ENCODE results near the gene TGFB2. TPM values are rescaled to one million over a fixed set of nuclear protein-coding genes. Genes with fewer than 3 reads are reported as not detected.

The TGFB2 gene
- total and polyA plus RNA-seq, 2 experiments from 2014 or later: 0.31 to 1.4 TPM

DNA sequence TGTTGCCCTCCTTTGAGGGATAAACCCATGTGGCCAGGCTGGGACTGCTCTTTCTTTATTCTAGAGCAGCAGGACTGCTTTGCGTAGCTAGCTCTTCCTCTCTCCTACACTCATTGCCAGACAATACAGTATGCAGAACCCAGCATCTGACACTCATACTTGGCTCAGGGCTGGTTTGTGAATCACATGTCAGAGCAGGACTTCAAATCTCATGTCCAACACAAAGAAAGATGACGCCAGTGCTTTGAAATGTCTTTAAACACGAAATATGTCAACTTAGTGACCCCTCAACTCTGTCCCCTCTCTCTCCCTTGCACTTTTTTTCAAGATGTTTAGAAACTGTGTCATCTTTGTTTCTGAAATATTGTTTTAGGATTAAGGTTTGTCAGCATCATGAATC, 135.0 kb downstream of the TGFB2 start:
- DNase-seq (ENCODE audit: low spot score) (no peak), ATAC-seq (no peak)
- H3K36me3 ChIP-seq (ENCODE audit: insufficient read depth): no peaks in the 10 kb centered on the region
- H3K79me2 ChIP-seq (replicated peaks; ENCODE audit: insufficient read depth): no peaks in the 10 kb centered on the region
- no peaks in the 10 kb centered on the region; the same call in 2 of the 3 replicates for H3K4me1 Mint-ChIP-seq
- TF ChIP-seq ETS1 (IDR thresholded peaks at IDR 0.05) (no peak), EZH2 (IDR thresholded peaks at IDR 0.05; ENCODE audit: low read depth, unreplicated experiment) (no peak), CREB1 (CRISPR knock-in tag; IDR thresholded peaks at IDR 0.05; ENCODE audit: low read depth) (no peak), REST (IDR thresholded peaks at IDR 0.05; ENCODE audit: unreplicated experiment) (no peak), NANOG (IDR thresholded peaks at IDR 0.05; ENCODE audit: borderline replicate concordance) (no peak), JUNB (IDR thresholded peaks at IDR 0.05; ENCODE audit: unreplicated experiment) (no peak), STAT1 (IDR thresholded peaks at IDR 0.05; ENCODE audit: unreplicated experiment) (no peak), EZH2phosphoT487 (IDR thresholded peaks at IDR 0.05; ENCODE audit: unreplicated experiment) (no peak), POLR2AphosphoS5 (IDR thresholded peaks at IDR 0.05; ENCODE audit: low read depth) (no peak), ZNF331 (CRISPR knock-in tag; IDR thresholded peaks at IDR 0.05; ENCODE audit: low read depth) (no peak), ZNF114 (CRISPR knock-in tag; IDR thresholded peaks at IDR 0.05) (no peak)
- TF ChIP-seq, protein P1, sequence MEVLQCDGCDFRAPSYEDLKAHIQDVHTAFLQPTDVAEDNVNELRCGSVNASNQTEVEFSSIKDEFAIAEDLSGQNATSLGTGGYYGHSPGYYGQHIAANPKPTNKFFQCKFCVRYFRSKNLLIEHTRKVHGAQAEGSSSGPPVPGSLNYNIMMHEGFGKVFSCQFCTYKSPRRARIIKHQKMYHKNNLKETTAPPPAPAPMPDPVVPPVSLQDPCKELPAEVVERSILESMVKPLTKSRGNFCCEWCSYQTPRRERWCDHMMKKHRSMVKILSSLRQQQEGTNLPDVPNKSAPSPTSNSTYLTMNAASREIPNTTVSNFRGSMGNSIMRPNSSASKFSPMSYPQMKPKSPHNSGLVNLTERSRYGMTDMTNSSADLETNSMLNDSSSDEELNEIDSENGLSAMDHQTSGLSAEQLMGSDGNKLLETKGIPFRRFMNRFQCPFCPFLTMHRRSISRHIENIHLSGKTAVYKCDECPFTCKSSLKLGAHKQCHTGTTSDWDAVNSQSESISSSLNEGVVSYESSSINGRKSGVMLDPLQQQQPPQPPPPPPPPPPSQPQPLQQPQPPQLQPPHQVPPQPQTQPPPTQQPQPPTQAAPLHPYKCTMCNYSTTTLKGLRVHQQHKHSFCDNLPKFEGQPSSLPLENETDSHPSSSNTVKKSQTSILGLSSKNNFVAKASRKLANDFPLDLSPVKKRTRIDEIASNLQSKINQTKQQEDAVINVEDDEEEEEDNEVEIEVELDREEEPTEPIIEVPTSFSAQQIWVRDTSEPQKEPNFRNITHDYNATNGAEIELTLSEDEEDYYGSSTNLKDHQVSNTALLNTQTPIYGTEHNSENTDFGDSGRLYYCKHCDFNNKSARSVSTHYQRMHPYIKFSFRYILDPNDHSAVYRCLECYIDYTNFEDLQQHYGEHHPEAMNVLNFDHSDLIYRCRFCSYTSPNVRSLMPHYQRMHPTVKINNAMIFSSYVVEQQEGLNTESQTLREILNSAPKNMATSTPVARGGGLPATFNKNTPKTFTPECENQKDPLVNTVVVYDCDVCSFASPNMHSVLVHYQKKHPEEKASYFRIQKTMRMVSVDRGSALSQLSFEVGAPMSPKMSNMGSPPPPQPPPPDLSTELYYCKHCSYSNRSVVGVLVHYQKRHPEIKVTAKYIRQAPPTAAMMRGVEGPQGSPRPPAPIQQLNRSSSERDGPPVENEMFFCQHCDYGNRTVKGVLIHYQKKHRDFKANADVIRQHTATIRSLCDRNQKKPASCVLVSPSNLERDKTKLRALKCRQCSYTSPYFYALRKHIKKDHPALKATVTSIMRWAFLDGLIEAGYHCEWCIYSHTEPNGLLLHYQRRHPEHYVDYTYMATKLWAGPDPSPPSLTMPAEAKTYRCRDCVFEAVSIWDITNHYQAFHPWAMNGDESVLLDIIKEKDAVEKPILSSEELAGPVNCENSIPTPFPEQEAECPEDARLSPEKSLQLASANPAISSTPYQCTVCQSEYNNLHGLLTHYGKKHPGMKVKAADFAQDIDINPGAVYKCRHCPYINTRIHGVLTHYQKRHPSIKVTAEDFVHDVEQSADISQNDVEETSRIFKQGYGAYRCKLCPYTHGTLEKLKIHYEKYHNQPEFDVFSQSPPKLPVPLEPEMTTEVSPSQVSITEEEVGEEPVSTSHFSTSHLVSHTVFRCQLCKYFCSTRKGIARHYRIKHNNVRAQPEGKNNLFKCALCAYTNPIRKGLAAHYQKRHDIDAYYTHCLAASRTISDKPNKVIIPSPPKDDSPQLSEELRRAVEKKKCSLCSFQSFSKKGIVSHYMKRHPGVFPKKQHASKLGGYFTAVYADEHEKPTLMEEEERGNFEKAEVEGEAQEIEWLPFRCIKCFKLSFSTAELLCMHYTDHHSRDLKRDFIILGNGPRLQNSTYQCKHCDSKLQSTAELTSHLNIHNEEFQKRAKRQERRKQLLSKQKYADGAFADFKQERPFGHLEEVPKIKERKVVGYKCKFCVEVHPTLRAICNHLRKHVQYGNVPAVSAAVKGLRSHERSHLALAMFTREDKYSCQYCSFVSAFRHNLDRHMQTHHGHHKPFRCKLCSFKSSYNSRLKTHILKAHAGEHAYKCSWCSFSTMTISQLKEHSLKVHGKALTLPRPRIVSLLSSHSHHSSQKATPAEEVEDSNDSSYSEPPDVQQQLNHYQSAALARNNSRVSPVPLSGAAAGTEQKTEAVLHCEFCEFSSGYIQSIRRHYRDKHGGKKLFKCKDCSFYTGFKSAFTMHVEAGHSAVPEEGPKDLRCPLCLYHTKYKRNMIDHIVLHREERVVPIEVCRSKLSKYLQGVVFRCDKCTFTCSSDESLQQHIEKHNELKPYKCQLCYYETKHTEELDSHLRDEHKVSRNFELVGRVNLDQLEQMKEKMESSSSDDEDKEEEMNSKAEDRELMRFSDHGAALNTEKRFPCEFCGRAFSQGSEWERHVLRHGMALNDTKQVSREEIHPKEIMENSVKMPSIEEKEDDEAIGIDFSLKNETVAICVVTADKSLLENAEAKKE (CRISPR knock-in tag; IDR thresholded peaks at IDR 0.05): no peak
- TF ChIP-seq, protein P2, sequence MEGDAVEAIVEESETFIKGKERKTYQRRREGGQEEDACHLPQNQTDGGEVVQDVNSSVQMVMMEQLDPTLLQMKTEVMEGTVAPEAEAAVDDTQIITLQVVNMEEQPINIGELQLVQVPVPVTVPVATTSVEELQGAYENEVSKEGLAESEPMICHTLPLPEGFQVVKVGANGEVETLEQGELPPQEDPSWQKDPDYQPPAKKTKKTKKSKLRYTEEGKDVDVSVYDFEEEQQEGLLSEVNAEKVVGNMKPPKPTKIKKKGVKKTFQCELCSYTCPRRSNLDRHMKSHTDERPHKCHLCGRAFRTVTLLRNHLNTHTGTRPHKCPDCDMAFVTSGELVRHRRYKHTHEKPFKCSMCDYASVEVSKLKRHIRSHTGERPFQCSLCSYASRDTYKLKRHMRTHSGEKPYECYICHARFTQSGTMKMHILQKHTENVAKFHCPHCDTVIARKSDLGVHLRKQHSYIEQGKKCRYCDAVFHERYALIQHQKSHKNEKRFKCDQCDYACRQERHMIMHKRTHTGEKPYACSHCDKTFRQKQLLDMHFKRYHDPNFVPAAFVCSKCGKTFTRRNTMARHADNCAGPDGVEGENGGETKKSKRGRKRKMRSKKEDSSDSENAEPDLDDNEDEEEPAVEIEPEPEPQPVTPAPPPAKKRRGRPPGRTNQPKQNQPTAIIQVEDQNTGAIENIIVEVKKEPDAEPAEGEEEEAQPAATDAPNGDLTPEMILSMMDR (conservative IDR thresholded peaks at IDR 0.05; ENCODE audit: low read depth in 2 of 2): no peak
- no peaks in the 10 kb centered on the region for H3K27me3 ChIP-seq (ENCODE audit: insufficient read depth)
- H3F3A ChIP-seq (replicated peaks; ENCODE audit: low read depth): no peaks in the 10 kb centered on the region
- H3K27ac ChIP-seq (ENCODE audit: low read depth): no peak overlapping the region
- H3K4me2 ChIP-seq: no peak overlapping the region
- H2AFZ ChIP-seq: no peak overlapping the region
- no peaks in the 10 kb centered on the region for H4K20me1 ChIP-seq (replicated peaks; ENCODE audit: insufficient read depth)
- H3K4me3 ChIP-seq: no peak overlapping the region
- H3K36me3 Mint-ChIP-seq (ENCODE audit: low read depth): no peaks in the 10 kb centered on the region
- H3K9me2 ChIP-seq (ENCODE audit: insufficient read depth): no peaks in the 10 kb centered on the region
- no peaks in the 10 kb centered on the region for H3K4me1 ChIP-seq (ENCODE audit: insufficient read depth)
- H3K27ac Mint-ChIP-seq: no peak overlapping the region
- no peaks in the 10 kb centered on the region for H3K9me3 Mint-ChIP-seq
- H3K4me3 Mint-ChIP-seq: no peak overlapping the region
- H3K27me3 Mint-ChIP-seq (ENCODE audit: insufficient read depth, low read depth, poor library complexity): no peaks in the 10 kb centered on the region

Data from GM23338 (cell line).